Camera-type eye (tissue), 1 donor: ENCODE data around the gene ARMC9. TPM values are rescaled to one million over a fixed set of nuclear protein-coding genes. Genes with fewer than 3 reads are reported as not detected.

ENCODE experiments used
- total RNA-seq: library from RNA; depleted of rRNA; stranded (reverse); fragments of >200 nt; gene quantifications from one replicate; pipeline ENCODE4 v1.2.3, GENCODE V29; 2014

The ARMC9 gene, protein sequence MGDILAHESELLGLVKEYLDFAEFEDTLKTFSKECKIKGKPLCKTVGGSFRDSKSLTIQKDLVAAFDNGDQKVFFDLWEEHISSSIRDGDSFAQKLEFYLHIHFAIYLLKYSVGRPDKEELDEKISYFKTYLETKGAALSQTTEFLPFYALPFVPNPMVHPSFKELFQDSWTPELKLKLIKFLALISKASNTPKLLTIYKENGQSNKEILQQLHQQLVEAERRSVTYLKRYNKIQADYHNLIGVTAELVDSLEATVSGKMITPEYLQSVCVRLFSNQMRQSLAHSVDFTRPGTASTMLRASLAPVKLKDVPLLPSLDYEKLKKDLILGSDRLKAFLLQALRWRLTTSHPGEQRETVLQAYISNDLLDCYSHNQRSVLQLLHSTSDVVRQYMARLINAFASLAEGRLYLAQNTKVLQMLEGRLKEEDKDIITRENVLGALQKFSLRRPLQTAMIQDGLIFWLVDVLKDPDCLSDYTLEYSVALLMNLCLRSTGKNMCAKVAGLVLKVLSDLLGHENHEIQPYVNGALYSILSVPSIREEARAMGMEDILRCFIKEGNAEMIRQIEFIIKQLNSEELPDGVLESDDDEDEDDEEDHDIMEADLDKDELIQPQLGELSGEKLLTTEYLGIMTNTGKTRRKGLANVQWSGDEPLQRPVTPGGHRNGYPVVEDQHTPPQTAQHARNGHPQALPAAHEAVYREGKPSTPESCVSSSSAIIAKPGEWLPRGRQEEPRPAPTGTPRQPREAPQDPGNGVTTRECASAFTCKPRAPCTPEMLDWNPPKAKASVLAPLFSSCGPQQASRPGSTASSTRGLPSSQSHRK
- total RNA-seq, result 63.1 TPM

DNA sequence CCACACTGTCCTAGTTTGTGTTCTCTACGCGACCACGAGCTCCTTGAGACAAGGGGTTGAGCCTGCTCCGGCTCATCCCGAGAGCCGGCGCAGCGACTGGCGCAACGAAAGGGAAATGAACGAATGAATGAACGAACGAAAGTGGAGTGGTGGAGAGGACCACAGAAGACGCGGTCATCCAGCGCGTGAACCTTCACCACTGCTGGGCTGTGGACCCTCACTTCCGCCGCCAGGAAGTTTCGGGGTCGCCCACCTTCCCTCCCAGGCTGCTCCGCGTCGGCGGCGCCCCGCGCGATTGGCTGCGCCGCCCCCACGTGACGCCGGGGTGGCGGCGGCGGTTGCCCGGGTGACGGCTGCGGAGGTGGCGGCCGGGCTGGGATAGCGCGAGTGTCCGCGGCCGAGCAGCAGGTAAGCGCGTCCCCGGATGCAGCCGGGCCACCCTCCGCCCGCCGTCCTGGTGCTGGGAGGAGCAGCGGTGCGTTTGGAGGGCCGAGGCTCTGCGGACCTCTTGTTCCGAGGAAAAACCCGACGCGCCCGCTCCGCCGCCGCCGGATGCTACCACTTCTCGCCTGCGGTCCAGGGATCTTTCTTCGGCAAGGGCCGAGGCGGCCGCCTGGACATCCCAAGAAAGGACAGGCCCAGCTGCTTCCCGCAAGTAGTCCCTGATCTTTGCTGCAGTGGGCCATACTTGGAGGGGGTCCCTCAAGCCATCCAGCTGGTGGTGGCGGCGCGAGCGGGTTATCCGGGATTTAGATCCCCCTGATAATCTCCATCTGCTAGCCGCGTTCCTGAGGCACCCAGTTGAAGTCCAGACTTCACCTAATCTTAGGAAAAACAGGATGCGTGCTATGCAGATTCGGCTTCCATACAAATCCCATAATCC lies at the start of gene ARMC9:
TSS of gene ARMC9 (plus strand) at position 341 of the 883 bp plus-strand sequence. CDS start 7,608 bp downstream, outside the sequence.

DNA sequence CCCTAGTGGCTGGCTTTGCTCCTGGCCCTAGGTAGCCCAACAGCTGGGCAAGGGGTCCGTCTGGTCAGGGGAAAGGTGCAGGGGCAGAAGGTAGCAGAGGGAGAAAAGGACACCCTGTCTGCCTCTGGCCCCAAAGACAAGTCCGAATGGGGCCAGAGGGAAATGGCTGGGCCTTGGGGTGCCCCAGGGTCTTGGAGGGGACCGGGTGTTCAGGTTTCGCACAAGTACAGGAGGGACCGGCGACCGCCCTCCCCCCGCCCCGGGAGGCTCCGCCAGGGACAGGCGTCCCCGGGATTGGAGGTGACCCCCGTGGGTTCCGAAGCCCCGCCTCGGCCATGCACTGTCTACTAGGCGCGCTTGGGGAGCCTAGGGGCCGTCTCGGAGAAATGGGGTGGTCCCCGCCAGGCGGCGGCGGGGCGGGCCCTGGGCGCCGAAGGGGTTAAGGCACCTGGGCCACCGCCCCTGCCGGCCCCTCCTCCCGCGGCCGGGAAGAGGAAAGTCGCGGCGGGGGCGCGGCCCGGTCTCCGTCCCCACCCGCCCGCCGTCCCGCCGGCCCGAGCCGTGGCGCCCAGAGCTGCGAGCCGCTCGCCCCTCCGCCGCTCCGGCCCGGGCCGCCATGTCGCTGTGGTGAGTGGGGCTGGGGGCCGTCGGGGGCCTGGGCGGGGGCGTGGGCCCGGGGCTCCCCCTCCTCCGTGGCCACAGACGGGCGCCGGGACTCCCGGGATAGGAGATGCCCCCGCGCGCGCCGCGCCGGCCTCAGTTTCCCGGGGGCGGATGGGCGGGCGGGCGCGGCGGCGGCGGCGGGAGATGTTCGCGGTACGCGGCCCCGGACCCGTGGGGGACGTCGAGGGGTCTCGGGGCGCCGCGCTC lies 197.0 kb downstream of the ARMC9 start, which contains the start of gene B3GNT7:
TSS of gene B3GNT7 (plus strand) at position 523 of the 870 bp plus-strand sequence. CDS start at position 617, 94 bp downstream.

Other genes starting within 250 kb of the ARMC9 start
- gene SPATA3, start 202.5 kb upstream of the ARMC9 start, total RNA-seq, result not detected
- gene C2orf72, start 161.1 kb upstream of the ARMC9 start, total RNA-seq, result 4.9 TPM
- gene PSMD1, start 141.8 kb upstream of the ARMC9 start, total RNA-seq, result 94.6 TPM
- gene HTR2B, start 73.6 kb upstream of the ARMC9 start, total RNA-seq, result 1.0 TPM
- 3.4 TPM for gene B3GNT7, start 197.1 kb downstream of the ARMC9 start, total RNA-seq